Stomach (tissue), 4 donors: ENCODE results near the gene CHTF18.

Experiments
- EP300 ChIP-seq: sonication (generic); formaldehyde crosslinking; IDR thresholded peaks from one replicate; pipeline ENCODE4 v1.6.1; 2017; ENCODE audit warnings: antibody characterized with exemption
- POLR2A ChIP-seq, 4 donors: fragments of 450-650 bp; IDR thresholded peaks; one replicate each; pipeline ENCODE4 v1.6.1; 2016; ENCODE audit warnings: antibody characterized with exemption in 4 of 4, control low read depth in 2 of 4, mild to moderate bottlenecking in 1 of 4, moderate library complexity in 1 of 4
- POLR2AphosphoS5 ChIP-seq, 3 donors: sonication (generic); formaldehyde crosslinking; IDR thresholded peaks; one replicate each; pipeline ENCODE4 v1.6.1; 2016; ENCODE audit warnings: antibody characterized with exemption in 3 of 3
- TF ChIP-seq, protein P1 (sequence below), 7 experiments: fragments of 450-650 bp in 4 of 7; fragments of 200-600 bp in 3 of 7; sonication (generic) in 3 of 7; IDR thresholded peaks; one replicate each; pipeline ENCODE4 v1.5.1; 2016 to 2019; ENCODE audit warnings: antibody characterized with exemption in 7 of 7, control low read depth in 2 of 7, mild to moderate bottlenecking in 1 of 7

DNA sequence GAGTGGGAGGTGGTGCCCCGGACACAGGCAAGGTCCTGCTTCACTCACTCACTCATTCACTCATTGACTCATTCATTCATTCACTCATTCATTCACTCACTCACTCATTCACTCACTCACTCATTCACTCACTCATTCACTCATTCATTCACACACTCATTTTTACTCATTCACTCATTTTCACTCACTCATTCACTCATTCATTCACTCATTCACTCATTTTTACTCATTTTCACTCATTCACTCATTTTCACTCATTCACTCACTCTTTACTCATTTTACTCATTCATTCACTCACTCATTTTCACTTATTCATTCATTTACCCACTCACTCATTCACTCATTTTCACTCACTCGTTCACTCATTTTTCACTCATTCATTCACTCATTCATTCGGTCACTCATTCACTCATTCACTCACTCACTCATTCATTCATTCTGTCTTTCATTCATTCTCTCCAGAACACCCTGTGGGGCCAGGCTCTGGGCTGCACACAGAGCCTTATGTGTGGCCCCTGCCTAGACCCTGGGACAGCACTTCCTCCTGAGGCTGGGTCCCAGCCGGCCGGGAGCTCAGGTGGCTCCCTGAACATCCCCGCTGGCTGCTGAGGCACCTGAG lies 9.4 kb upstream of the CHTF18 start:
- TF ChIP-seq EP300 (no peak), POLR2AphosphoS5 (IDR thresholded peaks at IDR 0.05) (no peak), POLR2A (IDR thresholded peaks at IDR 0.05) (no peak)
- TF ChIP-seq, protein P1, sequence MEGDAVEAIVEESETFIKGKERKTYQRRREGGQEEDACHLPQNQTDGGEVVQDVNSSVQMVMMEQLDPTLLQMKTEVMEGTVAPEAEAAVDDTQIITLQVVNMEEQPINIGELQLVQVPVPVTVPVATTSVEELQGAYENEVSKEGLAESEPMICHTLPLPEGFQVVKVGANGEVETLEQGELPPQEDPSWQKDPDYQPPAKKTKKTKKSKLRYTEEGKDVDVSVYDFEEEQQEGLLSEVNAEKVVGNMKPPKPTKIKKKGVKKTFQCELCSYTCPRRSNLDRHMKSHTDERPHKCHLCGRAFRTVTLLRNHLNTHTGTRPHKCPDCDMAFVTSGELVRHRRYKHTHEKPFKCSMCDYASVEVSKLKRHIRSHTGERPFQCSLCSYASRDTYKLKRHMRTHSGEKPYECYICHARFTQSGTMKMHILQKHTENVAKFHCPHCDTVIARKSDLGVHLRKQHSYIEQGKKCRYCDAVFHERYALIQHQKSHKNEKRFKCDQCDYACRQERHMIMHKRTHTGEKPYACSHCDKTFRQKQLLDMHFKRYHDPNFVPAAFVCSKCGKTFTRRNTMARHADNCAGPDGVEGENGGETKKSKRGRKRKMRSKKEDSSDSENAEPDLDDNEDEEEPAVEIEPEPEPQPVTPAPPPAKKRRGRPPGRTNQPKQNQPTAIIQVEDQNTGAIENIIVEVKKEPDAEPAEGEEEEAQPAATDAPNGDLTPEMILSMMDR (IDR thresholded peaks at IDR 0.05), result no peak
